Frontal cortex (tissue), 4 donors: ENCODE measurements around the gene CROCC2. TPM values are rescaled to one million over a fixed set of nuclear protein-coding genes. Genes with fewer than 3 reads are reported as not detected.

ENCODE experiments used
- DNase-seq, 2 donors: peaks; one replicate each; pipeline ENCODE4 v3.0.0; 2012; ENCODE audit warnings: low spot score in 2 of 2
- FAIRE-seq: peaks from 2 replicates; lab custom pipeline; 2012; peaks lifted over from hg19 to GRCh38; lab: Jason Lieb, UNC
- total RNA-seq: library from RNA; depleted of rRNA; stranded (reverse); fragments of >200 nt; gene quantifications from one replicate; pipeline ENCODE4 v1.2.3, GENCODE V29; 2014
- donor health status: control.
- donor health status: control.
- donor health status: control.

The CROCC2 gene
- total RNA-seq, 1 donor from 2014 or later = not detected

DNA sequence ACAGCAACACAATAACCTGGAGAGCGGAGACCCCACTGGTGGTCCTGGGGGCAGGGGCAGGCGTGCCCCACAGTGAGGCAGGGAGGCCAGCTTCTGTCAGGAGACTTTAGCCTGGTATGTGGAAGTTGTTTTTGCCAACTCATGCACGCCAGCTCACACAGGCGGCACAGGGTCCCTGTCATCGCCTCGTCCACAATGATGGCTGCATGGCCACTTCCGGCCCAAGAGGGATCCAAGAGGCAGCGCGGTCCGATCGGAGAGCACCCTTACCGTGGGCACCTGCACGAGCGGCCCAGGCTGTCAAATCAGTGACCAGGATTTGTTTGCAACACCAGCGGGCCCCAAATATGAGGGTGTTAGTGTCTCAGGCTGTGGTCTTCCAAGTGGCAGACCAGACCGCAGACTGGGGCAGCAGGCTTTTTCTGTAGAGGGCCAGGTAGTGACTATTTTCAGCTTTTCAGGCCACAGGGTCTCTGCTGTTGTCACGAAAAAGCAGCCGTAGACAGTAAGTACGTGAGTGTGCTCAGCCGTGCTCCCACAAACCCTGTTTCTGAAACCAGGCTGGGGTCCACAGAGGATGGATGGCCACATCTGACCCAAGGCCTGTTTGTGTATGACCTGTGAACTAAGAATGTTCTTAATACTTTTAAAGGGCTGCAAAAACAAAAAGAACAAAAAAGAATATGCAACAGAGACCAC lies 113.5 kb downstream of the CROCC2 start:
- DNase-seq (no peak), FAIRE-seq (no peak)

DNA sequence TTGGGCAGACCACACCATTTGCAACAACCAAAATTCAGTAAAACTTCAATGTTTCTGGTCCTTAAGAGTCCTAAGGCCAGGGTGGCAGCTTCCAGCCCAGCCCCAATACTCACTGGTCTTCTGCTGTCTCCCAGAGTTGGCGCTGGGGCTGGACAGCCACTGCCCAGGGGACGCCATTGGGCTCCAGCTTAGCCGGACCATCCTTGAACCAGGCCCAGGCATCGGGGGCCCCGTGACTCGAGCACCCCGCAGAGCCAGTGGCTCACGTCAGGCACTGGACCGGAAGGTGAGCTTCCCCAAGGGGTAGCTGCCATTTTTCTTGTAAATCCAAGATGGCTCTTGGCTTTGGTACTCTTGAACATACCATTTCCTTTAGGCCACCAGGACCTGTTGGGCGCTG lies 114.1 kb downstream of the CROCC2 start:
- no peak for DNase-seq
- no peak for FAIRE-seq

- FAIRE-seq (no peak), DNase-seq (no peak)
Measured at GRCh38 chr2:241020629-241021190, 114.6 kb downstream of the CROCC2 start.

DNA sequence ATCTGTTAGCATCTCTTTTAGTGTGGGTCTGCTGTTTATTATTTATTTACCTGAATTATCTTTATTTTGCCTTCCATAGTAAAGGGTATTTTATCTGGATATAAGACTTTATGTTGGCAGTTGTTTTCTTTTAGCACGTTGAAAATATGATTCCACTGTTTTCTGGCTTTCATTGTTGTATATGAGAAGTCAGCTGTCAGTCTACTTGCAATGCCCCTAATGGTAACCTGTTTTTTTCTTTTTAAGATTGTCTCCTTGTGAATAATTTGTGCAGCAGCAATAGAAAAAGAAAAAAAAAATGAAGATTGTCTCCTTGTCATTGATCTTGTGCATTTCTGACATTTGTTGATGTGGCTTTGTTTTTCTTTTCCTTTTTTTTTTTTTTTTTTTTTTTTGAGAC lies 119.5 kb downstream of the CROCC2 start:
- DNase-seq (no peak), FAIRE-seq (no peak)

DNA sequence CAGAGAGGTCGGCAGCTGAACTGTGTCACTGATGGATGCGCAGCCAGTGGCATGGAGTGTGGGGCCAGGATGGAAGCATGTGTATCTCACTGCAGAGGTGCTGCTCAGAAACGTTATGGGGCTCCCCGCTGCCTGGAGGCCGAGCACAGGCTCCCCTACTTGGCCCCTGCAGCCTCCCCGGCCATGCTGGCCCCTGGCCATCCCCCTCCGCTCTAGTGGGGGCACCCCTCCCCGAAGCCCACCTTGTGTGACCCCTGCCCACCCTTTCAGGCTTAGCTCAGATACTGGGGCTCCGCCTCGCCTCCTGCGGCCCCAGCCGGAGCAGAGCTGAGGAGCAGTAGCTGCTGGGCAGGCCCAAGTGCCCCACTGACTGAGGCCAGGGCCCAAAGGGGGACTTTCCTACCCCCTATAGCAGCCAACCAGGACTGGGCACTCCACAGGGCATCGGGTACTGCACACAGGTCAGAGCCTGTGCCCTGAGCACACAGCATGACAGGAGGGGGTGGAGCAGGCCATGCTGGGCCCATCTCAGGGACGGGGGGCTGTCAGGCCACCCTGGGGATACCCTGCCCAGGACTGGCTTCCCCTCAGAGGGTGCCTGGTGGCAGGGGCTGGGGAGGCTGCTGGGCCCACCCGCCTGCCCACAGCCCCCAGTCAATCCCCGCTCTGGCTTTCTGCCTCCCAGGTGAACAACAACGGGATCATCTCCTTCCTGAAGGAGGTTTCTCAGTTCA lies 123.6 kb downstream of the CROCC2 start:
- FAIRE-seq (no peak), DNase-seq (no peak)

GRCh38 chr2:241030333-241030680 lies 124.2 kb downstream of the CROCC2 start:
- no peak for DNase-seq
- FAIRE-seq = no peak

DNA sequence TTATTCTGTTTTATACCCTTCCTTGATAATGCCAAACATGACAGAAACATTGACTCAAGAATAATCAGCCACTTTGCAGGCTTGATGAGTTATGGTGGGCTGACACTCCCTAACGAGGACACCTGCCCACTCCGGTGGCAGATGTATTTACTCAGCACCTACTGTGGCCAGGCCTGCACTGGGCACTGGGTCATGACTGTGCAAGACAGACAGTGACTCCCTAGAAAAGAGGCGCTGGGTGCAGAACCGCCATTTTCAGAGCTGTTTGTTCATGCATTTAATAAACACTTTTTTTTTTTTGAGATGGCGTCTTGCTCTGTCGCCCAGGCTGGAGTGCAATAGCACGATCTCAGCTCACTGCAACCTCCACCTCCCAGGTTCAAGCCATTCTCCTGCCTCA lies 124.7 kb downstream of the CROCC2 start:
- FAIRE-seq (no peak), DNase-seq (no peak)

DNA sequence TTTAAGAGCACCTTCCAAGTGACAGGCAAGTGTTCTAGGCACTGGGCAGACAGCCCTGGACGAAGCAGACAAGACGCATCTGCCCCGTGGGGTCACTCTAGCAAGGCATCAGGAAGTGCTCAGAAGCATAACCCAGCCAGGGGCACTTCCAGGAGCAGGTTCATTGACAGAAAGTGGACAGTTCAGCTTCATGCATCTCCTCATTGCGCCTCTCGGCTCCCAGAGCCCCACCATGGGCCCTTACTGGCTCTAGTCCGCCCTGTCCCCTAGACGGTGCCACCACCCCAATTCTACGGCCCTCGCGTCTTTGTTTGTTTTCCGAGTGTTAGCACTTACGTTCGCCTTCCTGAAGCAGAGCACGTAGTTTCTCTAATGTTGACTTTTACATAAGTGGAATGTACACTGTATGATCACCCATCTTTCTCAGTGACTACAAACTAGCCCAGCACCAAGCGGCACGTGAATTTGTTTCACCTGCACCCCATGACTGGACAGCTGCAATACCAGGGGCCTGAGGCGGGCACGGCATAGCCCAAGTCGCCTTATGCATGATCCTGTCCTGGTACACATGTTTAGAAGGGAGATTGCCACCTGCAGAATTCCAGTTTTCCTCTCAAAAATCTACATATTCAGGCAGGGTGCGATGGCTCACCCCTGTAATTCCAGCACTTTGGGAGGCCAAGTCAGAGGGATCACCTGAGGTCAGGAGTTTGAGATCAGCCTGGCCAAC lies 125.5 kb downstream of the CROCC2 start:
- DNase-seq = no peak
- no peak for FAIRE-seq

DNA sequence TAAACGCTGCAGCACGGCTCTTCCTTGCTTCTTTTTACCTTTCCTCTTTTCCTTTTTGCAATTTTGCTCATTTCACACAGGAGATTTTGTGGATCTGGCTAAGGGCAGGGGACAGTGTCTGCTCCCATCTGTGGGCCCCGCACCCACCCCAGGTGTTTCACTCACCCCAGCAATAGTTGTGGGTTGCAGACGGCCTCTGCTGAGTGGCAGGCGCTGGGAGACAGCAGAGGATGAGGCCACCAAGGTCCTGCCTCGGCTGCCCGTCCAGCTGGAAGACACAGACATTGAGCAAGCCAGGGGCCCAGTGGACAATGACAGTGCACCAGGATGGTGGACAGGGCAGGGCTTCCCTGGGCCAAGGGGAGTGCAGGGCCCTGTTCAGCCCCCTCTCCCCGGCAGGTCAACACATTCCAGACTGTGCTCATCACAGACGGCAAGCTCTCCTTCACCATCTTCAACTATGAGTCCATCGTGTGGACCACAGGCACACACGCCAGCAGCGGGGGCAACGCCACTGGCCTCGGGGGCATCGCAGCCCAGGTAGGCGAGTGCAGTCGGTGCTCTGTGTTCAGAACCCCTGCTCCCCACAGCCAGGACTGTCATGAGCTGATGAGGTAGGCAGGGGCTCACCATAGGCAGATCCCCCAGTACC lies 127.3 kb downstream of the CROCC2 start:
- no peak for DNase-seq
- no peak for FAIRE-seq

- DNase-seq = no peak
- FAIRE-seq = no peak
Measured at GRCh38 chr2:241033994-241034393, 127.9 kb downstream of the CROCC2 start.

DNA sequence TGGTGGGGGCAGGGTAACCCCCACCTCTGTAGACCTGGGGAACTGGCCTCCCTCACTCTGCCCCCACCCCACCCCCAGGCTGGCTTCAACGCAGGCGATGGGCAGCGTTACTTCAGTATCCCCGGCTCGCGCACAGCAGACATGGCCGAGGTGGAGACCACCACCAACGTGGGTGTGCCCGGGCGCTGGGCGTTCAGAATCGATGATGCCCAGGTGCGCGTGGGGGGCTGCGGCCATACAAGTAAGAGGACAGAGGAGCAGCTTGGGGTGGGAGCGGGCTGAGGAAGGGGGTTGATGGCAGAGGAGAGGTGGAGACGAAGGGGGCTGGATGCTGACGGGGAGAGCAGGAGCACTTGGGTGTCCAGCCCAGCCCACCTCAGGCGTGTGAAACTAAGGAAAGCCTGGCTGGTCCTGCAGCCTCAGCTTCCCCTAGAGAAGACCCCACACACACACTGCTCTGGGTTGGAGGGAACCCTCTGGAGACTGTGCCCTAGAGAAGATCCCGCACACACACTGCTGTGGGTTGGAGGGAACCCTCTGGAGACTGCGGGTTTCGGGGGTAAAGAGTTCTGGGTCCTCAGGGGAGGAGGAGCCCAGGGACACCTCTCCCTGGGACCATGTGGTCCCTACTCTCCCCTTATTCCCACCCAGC lies 128.5 kb downstream of the CROCC2 start:
- DNase-seq (no peak), FAIRE-seq (no peak)

- FAIRE-seq (no peak), DNase-seq (peak in 1 of 2 donors; percentile 54)
Measured at GRCh38 chr2:241035142-241035817, 129.1 kb downstream of the CROCC2 start.

DNA sequence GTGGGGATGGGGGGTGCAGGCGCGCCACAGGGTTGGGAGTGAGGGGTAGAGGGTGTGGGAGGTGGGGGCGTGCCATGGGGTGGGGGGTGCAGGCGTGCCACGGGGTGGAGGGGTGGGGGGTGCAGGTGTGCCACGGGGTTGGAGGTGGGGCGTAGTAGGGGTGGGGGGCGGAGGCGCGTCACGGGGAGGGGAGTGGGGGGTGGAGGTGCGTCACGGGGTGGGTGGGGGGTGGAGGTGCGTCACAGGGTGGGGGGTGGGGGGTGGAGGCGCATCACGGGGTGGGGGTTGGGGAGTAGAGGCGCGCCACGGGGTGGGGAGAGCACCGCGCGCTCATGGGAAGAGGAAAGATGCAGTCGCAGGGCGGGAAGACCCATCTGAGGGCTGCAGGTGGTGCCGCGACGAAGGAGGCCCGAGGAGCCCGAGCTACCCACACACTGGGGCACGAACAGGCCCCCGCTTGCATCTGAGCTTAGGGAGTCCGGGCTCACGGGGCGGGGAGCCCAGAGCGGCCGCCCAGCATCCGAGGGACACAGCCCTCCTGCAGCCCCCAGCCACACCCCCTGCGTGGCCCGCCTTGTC lies 129.8 kb downstream of the CROCC2 start:
- peak; percentile 57 to 71 for DNase-seq
- no peak for FAIRE-seq

DNA sequence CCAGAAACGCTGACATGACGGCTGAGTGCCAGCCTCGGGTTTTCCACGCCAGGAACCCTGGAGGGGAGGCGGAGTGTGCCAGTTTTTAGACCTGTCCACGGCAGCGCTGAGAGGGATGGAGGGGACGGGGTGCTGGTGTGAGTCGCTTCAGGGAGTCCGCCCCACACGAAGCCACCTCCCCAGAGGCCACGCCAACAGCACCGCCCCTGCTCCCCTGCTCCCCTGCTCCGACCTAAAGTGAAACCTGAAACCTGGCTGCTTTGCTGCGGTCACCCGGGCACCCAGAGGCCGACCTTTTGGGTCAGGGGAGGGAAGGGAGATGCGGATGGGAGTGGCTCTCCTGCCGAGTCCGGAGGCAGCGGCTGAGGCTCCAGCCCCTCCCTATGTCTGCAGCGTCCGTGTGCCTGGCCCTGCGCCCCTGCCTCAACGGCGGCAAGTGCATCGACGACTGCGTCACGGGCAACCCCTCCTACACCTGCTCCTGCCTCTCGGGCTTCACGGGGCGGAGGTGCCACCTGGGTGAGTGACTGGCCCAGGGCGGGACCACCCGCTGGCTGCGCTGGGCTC lies 130.3 kb downstream of the CROCC2 start:
- FAIRE-seq = no peak

GRCh38 chr2:241036964-241037421 lies 130.9 kb downstream of the CROCC2 start:
- no peak for FAIRE-seq

More for the DNA sequence above, 130.3 kb downstream of the CROCC2 start:
- DNase-seq = no peak

GRCh38 chr2:241037498-241037897 lies 131.4 kb downstream of the CROCC2 start:
- DNase-seq (no peak), FAIRE-seq (no peak)

More at GRCh38 chr2:241036964-241037421, 130.9 kb downstream of the CROCC2 start:
- DNase-seq = no peak

GRCh38 chr2:241038374-241039180 lies 132.4 kb downstream of the CROCC2 start:
- FAIRE-seq = no peak

More at GRCh38 chr2:241038374-241039180, 132.4 kb downstream of the CROCC2 start:
- no peak for DNase-seq
